Measurements from ENCODE around the gene HERC2.
"Not testable (repeated sequence)": the region's sequence is repeated elsewhere in the genome, so short reads cannot be mapped to it uniquely, and the experiment has no call there.

Gene HERC2

DNA sequence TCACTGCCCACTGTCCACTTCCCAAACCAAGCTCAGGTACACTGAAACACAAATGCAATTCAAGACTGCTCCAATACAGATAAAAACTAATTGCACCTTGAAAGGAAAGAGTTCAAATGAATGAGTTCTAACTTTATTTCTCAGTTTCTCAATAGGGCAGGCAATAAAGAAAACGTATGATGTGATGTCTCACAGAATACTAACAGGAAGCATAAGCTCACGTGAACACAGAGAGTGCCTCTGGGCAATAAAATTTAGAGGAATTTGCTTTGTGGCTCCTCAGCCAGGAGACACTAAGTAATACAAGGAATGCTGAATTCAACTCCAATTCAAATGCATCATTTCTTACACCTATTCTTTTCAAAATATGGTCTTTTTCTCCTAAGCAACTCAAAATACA lies 140.6 kb downstream of the HERC2 start:
- DNase-seq (ENCODE audit: low spot score), result no peak

- DNase-seq (ENCODE audit: low spot score), result no peak
Observed at GRCh38 chr15:28179270-28179669, 142.7 kb downstream of the HERC2 start.

GRCh38 chr15:28178727-28179126 lies 143.3 kb downstream of the HERC2 start:
- DNase-seq (ENCODE audit: low spot score), result no peak

DNA sequence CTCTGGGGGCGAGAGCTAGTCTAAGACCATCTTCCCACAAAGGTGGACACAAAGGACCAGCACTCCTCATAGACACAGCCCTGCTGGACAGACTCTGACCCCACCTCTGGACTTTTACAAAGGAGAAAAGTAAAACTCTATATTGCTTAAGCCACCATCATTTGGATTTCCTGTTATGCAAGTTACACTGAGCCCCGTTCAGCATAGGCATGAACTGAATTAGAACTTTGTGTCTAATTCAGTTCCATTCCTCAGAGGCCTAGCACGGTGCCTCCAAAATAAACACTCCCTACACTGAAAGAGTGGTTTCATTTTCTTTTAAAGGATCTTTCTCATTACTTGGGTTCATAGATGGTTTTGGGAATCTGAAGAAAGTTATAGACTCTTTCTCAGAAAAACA lies 143.7 kb downstream of the HERC2 start:
- DNase-seq (ENCODE audit: low spot score), result no peak

DNA sequence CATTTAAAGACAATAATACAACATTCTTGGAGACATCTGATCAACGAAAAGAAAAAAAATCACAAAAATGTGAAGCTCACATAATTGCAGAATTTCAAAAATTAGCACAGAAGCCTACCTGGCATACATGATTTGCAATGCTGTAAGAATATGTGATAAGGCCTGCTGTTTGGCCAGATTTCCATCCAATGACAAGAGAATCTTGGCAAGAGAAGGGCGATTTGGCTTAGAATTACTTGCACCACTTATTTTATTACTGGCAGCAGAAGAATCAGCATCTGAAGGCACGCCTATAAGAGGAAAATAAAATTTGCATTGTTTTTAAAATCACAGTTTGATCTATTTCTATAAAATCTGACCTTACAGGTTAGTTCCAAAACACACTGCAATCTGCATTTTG lies 152.6 kb downstream of the HERC2 start:
- DNase-seq (ENCODE audit: low spot score), result no peak

DNA sequence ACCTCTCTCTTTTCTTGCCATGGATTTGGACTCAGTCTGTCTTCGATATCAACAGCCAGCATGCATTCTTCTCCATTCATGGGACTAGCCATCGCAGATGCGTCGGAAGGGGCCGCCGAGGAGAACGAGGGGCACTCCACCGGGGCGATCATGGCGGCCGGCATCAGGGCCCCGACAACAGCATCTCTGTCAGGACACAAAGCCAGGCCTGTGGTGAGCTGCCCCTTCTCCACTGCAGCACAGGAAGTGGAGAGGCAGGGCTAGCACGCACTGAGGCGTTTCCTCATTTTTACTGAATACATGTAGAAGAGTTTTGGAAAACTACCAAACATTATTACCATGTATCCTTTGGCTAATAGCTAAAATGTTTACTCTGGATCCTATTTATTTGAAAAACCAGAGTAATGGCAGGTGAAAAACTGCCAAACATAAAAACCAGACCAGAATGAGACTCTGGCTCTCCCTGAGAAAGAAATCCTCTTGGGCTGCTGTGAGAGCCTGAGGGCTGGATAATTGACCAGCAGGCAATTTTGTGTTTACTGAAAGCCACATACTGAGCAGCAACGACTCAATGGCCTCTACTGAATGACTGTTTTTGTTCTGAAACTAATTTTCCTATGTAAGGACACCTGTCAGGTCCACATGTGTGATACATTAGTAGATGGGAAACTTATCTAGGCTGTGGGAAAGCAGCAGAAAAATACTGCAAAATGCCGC lies 153.4 kb downstream of the HERC2 start:
- not testable (repeated sequence) for DNase-seq (ENCODE audit: low spot score)

DNA sequence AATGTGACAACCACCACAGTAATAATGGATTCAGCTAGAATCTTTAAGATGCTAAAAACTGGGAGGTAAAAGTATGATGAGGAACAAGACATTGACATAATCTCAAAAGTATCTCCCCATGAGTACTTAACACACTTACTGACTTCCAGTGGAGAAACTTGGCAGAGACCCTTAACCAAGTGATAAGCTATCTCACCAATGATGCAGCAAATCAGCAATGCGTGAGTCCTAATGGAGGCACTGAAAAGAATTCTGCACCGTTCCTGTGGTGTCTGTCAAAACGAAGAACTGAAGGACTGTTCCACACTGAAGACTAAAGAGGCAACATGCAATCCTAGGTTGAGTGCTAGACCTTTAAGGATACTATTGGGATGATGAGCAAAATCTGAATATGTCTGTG lies 154.9 kb downstream of the HERC2 start:
- no peak for DNase-seq (ENCODE audit: low spot score)

DNA sequence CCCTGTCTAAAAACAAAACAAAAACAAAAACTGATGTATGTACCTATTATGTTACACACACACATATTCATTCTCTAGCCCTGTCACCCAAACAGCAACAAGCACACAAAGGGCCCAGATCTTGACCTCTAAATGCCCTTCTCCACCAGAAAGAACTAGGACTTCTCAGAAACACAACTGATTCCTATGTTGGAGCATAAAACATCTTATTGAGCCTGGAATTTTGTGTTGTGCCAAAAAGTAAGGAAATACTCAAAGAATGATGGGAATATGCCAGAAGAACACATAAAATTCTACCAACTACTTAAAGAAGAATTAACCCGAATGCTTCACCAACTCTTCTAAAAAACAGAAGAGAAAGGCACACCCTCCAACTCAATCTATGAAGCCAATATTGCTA lies 156.2 kb downstream of the HERC2 start:
- DNase-seq (ENCODE audit: low spot score), result no peak

DNA sequence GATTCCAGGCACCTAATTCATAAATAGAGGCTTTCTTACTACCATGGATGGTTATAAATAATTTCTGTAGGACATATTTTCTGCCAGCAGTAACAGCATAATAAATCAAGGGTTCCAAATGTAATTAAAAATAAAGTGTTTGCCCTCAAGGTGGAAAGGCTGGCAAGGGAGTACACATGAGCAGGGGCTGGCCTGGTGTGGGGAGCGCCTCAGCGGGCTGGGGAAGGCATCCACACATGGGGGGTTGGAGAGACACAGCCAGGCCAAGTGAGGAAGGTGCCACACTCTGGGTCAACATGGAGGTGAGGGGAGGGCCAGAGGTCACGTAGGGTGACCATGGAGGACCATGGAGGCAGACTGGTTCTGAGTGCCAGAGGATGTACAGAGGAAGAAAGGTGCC lies 157.1 kb downstream of the HERC2 start:
- no peak for DNase-seq (ENCODE audit: low spot score)

DNA sequence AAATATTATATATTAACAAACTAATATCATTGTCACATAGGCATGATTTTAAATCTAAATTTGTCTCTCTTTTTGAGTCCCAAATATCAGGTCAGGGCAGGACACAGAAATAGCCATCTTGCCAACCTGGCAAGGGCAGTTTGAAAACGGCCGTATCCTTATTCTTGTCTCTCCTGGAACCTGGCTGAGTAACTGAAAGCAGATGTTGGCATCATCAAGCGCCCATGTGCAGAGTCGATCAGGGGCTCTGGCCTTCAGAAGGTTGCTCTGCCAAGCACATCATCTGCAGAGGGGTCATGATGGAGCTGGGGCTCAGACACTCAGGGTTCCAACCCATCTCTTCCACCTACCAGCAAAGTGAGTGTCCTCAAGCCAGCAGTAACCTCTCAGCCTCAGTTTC lies 167.7 kb downstream of the HERC2 start:
- no peak for DNase-seq (ENCODE audit: low spot score)

DNA sequence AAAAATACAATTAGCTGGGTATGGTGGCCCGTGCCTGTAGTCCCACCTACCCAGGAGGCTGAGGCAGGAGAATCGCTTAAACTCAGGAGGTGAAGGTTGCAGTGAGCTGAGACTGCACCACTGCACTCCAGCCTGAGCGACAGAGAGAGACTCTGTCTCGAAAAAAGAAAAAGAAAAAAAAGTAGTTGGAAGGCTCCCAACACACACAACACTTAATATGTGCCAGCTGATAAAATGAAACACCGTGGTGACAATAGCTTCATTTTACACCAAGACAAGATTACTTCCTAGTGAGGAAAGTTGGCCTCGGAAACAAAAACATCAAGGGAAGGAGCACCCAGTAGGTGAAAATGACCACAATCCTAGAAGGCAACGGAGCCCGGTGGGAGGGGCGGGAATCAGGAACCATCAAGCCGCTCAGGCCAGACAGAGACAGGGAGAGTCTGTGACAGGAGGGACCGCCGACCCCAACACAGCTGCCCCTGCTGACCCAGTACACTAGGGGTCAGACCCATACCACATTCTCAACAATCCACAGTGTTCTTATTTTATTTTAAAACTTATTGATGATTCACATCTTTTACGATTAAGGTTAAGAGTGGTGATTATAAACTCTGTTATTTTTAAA lies 168.4 kb downstream of the HERC2 start:
- no peak for DNase-seq (ENCODE audit: low spot score)

- DNase-seq (ENCODE audit: low spot score), result not testable (repeated sequence)
Observed at GRCh38 chr15:28152538-28152923, 169.4 kb downstream of the HERC2 start.

- DNase-seq (ENCODE audit: low spot score), result not testable (repeated sequence)
Observed at GRCh38 chr15:28151864-28152537, 170.0 kb downstream of the HERC2 start.

DNA sequence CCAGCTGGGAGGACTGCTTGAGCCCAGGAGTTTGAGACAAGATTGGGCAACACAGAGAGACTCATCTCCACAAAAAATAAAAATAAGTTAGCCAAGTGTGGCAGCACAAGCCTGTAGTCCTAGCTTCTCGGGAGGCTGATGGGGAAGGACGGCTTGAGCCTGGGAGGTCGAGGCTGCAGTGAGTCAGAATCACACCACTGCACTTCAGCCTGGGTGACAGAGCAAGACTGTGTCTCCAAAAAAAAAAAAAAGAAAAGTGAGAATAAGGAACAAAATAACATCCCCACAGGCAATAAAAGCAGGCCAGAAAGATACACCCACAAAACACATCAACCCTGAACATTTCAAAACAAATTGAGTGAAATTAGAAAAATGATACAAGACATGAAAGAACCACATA lies 174.2 kb downstream of the HERC2 start:
- DNase-seq (ENCODE audit: low spot score), result no peak

- not testable (repeated sequence) for DNase-seq (ENCODE audit: low spot score)
Observed at GRCh38 chr15:28145419-28145818, 176.6 kb downstream of the HERC2 start.

GRCh38 chr15:28140062-28140461 lies 181.9 kb downstream of the HERC2 start:
- DNase-seq (ENCODE audit: low spot score), result no peak

GRCh38 chr15:28137408-28138039 lies 184.5 kb downstream of the HERC2 start:
- not testable (repeated sequence) for DNase-seq (ENCODE audit: low spot score)

DNA sequence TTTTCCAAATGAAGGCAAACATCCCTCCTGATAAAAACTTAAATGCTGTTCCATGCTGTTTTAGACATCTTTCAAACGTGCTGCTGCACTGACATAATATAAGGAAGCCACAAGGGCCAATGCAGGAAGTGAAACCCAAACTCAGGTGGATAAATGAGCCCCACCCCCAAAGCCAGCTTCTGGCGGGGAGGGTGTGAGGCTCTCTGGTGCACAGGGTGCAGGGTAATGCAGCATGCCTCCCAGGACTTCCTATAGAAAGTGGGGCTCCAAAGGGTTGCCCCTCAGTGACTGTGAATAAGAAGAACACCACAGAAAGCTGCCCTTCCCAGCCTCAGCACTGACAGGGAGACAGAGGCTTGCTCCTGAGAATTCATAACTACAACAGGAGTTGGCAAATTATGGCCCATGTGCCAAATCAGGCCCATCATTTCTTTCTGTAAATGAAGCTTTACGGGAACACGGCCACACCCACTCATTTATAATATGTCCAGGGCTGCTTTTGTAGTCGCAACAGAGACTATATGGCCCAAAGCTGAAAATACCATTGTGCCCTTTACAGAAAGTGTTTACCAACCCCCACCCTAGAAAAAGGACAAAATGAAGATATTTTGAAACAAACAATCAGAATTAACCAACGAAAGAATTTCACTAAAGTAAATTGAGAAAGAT lies 185.6 kb downstream of the HERC2 start:
- DNase-seq (ENCODE audit: low spot score), result not testable (repeated sequence)

DNA sequence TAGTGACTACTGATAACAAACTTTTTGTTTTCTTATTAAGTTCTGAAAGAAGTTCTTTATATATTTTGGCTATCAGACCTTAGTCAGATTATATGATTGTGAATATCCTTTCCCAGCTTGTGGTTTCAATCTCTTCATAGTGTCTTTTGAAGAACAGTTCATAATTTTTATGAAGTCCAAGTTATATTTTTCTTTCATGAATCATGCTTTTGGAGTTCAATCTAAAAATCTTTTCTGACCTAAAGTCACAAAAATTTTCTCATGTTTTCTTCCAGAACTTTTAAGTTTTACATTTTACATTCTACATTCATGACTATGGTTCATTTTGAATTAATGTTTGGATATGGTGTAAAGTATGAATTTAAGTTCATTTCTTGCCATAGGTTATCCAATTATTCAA lies 188.7 kb downstream of the HERC2 start:
- DNase-seq (ENCODE audit: low spot score), result no peak

- DNase-seq (ENCODE audit: low spot score), result no peak
Observed at GRCh38 chr15:28132524-28133275, 189.3 kb downstream of the HERC2 start.

DNA sequence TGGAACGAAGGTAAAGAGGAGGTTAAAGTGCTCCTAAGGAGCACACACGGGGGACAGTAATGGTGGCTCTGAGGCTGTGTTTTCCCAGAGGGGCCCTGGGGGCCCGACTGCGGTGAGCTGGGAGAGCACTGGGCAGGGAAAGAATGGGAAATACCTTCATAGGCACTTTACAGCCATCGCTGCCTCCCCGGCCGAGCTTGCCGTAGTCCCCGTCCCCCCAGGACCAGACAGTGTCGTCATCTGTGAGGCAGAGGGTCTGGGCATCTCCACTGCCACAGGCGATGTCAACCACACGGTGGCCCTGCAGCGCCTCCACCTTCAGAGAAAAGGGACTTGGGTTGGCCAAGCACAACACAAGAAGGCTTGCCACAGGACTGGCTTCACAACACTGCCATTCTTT lies 190.0 kb downstream of the HERC2 start:
- DNase-seq (ENCODE audit: low spot score), result no peak

- DNase-seq (ENCODE audit: low spot score), result no peak
Observed at GRCh38 chr15:28131400-28131799, 190.6 kb downstream of the HERC2 start.

Data from HuH-7 (cell line).